ENCODE results near the gene NDC1.

Gene NDC1

DNA sequence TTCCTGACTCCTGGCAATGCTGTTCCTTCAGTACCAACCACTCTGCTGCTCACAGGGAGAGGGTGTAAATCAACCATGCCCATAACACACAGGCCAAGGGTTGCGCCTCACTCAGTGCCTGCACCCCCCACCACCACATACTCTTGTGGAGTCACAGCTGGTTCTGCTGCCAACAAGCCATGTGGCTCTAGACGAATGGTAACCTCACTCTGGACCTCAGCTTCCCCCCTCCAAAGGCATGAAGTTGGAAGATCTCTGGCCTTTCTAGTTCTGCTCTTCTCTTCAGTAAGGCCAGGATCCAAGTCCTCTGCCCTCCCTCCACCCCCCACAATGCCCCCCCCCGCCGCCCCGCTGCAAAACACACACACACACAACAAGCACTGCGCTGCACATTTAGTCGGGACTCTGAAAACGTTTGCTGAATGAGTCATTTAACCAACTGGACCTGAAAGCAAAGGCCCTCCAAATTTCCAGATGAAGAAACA, 97.4 kb downstream of the NDC1 start:
- H3K4me1 Mint-ChIP-seq (ENCODE audit: low read depth in 2 of 2), result no peaks in the 10 kb centered on the region
- H3K27me3 Mint-ChIP-seq, result peaks cover 36 to 64% of the 10 kb centered on the region in 2 donors
- peak overlapping the region in 1 of 2 donors; percentile 1 for H3K4me3 Mint-ChIP-seq
- peaks cover 0 to 4% of the 10 kb centered on the region in 2 donors for H3K9me3 Mint-ChIP-seq
- ATAC-seq (replicated peaks) (no peak), DNase-seq (no peak)
- no peaks in the 10 kb centered on the region for H3K36me3 Mint-ChIP-seq (ENCODE audit: insufficient read depth)
- H3K27ac Mint-ChIP-seq, result no peak overlapping the region

DNA sequence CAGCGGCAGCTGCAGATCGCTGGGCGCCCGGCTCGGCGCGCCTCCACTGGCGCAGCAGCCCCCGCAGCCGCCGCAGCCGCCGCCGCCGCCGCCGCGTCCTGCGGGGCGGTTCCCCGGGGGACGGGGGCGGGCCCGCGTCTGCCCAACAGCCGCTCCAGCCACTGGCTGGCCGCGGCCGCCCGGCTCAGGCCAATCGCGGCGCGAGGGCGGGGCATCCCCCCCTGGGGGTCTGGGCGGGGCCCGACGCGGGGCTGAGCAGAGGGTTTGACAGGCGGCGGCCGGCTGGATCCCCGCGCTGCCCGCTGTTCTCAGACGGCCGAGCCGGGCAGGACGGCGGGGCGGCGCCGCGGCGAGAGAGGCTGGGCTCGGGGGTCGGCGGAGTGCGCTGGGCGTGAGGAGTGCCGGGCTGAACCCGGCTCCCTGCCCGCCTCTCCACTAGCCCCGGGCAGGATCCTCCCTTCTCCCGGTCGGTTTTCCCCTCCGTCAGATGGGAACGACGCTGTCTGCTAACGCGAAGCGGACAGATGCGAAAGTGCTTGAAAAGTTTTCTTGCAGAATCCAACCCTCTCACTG, 98.9 kb downstream of the NDC1 start, which contains the start of gene GLIS1:
Gene GLIS1 (minus strand): TSS at position 56 of the 573 bp plus-strand sequence. CDS start 1,100 bp downstream, outside the sequence.
- ATAC-seq (replicated peaks) (peak; percentile 86), DNase-seq (peak; percentile 9 to 25 (median 16))
- H3K36me3 Mint-ChIP-seq (ENCODE audit: insufficient read depth), result no peaks in the 10 kb centered on the region
- no peaks in the 10 kb centered on the region for H3K4me1 Mint-ChIP-seq (ENCODE audit: low read depth in 2 of 2)
- H3K4me3 Mint-ChIP-seq, result peak within 1 kb of the TSS; percentile 66 to 70
- H3K27me3 Mint-ChIP-seq, result peaks cover 49 to 78% of the 10 kb centered on the region in 2 donors
- H3K27ac Mint-ChIP-seq, result no peak within 1 kb of the TSS
- peaks cover 0 to 4% of the 10 kb centered on the region in 2 donors for H3K9me3 Mint-ChIP-seq

DNA sequence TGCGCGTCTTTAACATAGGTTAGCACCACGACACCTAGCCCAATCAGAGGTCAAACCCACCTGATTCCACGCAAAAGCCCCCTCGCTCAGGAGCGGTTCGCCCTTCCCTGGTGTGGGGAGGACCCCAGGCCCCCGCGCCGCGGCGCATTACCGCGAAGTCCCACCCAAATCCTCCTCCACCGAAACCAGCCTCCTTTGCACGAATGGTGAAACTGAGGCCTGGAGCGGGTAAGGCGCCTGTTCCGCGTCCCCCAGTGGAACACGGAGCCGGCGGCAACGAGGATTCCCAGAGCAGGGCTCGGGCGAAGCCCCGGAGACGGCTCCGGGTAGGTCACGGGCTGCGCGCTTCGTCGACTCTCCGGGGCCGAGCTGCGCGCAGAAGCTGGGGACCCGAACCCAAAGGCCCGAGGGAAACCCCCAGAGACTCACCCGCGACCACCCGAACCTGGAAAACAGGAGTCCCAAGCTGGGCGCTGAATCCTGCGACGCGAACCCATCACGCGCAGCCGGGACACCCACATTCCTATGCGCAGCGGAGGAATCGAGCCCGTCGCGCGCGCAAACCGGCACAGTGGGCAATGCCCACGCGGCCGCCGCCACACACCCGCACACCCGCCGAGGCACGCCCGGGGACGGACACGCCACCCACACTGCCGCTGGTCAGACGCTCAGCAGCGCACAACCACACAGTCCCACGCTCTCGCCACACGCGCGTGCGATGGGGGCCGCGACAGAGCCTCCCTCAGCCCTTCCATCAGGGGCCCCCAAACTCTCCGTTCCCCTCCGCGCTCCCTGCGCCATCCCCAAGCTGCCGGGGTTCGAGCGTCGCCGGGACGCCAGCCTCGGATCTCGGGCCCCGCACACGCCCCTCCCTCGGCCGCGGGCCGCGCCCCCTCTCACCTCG, 99.6 kb downstream of the NDC1 start:
- Mint-ChIP-seq H3K4me1 (ENCODE audit: low read depth in 2 of 2) (no peaks in the 10 kb centered on the region), H3K27me3 (peaks cover 56 to 79% of the 10 kb centered on the region in 2 donors), H3K36me3 (ENCODE audit: insufficient read depth) (no peaks in the 10 kb centered on the region), H3K9me3 (peaks cover 0 to 4% of the 10 kb centered on the region in 2 donors), H3K4me3 (peak overlapping the region; percentile 43 to 50), H3K27ac (no peak overlapping the region)
- DNase-seq (no peak), ATAC-seq (replicated peaks) (peak; percentile 34)

DNA sequence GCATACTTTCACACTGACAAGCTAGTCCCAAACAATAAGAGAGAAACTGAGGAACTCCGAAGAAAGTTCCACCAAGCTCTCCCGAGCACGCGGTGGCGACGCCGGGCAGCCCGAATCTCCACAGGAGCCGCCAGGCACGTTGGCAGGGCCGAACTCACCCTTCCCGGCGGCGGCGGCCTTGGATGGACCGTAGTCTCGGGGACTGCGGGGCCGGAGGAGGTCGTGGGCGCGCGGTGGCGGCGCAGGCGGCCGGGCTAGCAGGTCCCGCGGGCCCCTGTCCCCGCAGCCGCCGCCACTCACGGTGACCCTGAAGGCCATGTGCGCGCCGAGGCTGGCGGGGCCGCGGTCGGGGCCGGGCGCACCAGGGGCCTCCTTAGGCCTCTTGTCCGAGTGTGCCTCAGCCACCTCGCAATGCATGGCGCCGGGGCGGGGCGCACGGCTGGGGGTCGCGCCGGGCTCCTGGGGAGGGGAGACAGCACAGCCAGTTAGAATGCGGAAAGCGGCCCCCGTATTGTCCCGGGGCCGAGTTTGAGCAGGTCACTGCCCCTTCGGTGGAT, 100.4 kb downstream of the NDC1 start:
- Mint-ChIP-seq H3K27ac (no peak overlapping the region), H3K27me3 (peaks cover 50 to 75% of the 10 kb centered on the region in 2 donors), H3K4me3 (peak overlapping the region; percentile 21 to 50)

DNA sequence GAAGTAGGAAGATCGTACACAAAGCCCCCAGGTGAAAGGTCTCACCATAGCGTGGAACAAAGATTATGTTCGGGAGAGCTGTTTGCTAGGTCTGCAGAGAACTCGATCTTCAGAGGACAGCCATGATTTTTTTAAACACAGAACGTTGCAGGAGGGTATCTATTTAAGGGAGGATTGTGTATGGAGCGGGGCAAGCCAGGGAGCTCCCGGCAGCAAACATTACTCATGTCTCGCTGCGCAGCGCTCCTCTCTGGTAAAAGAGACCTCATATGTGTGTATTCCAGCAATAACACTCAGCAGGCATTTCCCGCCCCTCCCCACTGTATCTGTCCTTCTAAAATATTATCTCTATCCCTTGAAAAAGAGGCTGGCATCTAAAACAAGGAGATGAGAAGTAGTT, 101.8 kb downstream of the NDC1 start:
- DNase-seq (no peak), ATAC-seq (replicated peaks) (no peak)
- no peaks in the 10 kb centered on the region for H3K9me3 Mint-ChIP-seq
- no peaks in the 10 kb centered on the region for H3K36me3 Mint-ChIP-seq (ENCODE audit: insufficient read depth)
- no peak overlapping the region for H3K4me3 Mint-ChIP-seq
- no peak overlapping the region for H3K27ac Mint-ChIP-seq
- H3K27me3 Mint-ChIP-seq, result peaks cover 40 to 74% of the 10 kb centered on the region in 2 donors
- H3K4me1 Mint-ChIP-seq (ENCODE audit: low read depth in 2 of 2), result no peaks in the 10 kb centered on the region

More for the DNA sequence above, 100.4 kb downstream of the NDC1 start:
- no peaks in the 10 kb centered on the region for H3K36me3 Mint-ChIP-seq (ENCODE audit: insufficient read depth)
- no peaks in the 10 kb centered on the region for H3K4me1 Mint-ChIP-seq (ENCODE audit: low read depth in 2 of 2)
- DNase-seq (no peak), ATAC-seq (replicated peaks) (no peak)
- peaks cover 0 to 1% of the 10 kb centered on the region in 2 donors for H3K9me3 Mint-ChIP-seq

DNA sequence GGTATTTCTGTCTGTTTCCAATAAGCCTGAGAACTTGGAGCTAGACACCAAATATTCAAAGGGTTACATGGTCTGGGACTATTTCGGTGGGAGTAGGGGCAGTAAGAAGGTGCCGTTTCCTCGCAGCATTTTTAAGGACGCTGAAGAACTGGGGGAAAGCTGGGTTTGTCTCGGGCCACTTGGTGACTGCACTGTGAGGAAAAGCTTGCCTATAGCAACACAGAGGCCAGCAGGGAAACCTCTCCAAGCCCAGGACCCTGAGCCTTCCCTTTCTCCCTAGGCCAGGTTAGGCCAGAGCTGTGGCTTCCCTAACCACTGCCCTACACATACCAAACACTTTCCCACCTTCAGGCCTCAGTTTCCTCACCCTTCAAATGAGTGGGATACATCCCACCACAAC, 102.4 kb downstream of the NDC1 start:
- H3K27me3 Mint-ChIP-seq, result peaks cover 38 to 74% of the 10 kb centered on the region in 2 donors
- no peak overlapping the region for H3K4me3 Mint-ChIP-seq
- H3K4me1 Mint-ChIP-seq (ENCODE audit: low read depth in 2 of 2), result no peaks in the 10 kb centered on the region
- no peak overlapping the region for H3K27ac Mint-ChIP-seq
- ATAC-seq (replicated peaks) (no peak), DNase-seq (no peak)
- no peaks in the 10 kb centered on the region for H3K36me3 Mint-ChIP-seq (ENCODE audit: insufficient read depth)
- H3K9me3 Mint-ChIP-seq, result no peaks in the 10 kb centered on the region

DNA sequence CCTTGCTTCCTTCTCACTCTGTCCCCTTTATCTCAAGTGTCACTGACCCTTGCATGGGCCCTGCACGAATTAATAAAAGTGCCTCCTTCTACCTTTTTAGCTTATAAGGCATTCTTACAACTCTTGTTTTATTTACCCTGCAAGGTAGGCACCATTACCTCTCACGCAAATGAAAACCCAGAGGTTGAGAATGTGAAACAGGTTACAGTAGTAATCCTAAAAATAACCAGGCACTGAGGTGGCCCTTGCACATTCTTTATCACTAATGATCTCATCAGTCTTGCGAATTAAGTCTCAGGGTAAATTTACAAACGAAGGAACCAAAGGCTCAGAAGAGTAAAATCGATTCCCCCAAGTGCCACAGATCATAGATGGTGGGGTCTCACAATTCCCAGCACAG, 102.8 kb downstream of the NDC1 start:
- H3K4me1 Mint-ChIP-seq (ENCODE audit: low read depth in 2 of 2), result no peaks in the 10 kb centered on the region
- no peaks in the 10 kb centered on the region for H3K36me3 Mint-ChIP-seq (ENCODE audit: insufficient read depth)
- H3K9me3 Mint-ChIP-seq, result no peaks in the 10 kb centered on the region
- no peak overlapping the region for H3K4me3 Mint-ChIP-seq
- H3K27me3 Mint-ChIP-seq, result peaks cover 34 to 74% of the 10 kb centered on the region in 2 donors
- DNase-seq (no peak), ATAC-seq (replicated peaks) (no peak)
- no peak overlapping the region for H3K27ac Mint-ChIP-seq

DNA sequence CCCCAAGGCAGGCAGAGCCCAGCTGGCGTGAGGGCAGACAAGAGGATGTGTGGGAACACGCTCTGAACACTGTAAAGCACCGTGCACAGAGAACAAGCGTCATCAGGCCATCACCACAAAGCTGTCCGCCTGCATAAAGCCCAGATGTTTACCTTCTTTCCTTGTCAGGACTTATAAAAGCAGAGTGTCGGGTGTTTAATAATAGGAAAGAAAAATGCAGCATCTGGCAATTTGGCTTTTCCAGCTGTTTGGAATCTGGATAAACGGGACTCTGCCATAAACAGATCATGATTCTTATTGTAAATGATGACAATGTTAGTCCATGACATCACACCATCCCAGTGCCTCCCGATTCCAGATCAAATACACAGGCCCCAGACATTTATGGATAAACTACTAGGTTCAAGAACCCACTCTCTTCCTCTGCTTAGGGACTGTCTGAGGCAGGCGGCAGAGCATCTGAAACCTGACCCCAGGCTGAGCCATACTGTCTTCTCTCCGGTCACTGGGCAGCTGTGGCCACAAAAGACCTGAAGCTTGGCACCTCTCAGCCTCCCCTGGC, 103.4 kb downstream of the NDC1 start:
- Mint-ChIP-seq H3K4me1 (ENCODE audit: low read depth in 2 of 2) (no peaks in the 10 kb centered on the region), H3K9me3 (no peaks in the 10 kb centered on the region), H3K27me3 (peaks cover 34 to 71% of the 10 kb centered on the region in 2 donors), H3K4me3 (no peak overlapping the region), H3K27ac (no peak overlapping the region), H3K36me3 (ENCODE audit: insufficient read depth) (no peaks in the 10 kb centered on the region)
- DNase-seq, result no peak
- no peak for ATAC-seq (replicated peaks)

DNA sequence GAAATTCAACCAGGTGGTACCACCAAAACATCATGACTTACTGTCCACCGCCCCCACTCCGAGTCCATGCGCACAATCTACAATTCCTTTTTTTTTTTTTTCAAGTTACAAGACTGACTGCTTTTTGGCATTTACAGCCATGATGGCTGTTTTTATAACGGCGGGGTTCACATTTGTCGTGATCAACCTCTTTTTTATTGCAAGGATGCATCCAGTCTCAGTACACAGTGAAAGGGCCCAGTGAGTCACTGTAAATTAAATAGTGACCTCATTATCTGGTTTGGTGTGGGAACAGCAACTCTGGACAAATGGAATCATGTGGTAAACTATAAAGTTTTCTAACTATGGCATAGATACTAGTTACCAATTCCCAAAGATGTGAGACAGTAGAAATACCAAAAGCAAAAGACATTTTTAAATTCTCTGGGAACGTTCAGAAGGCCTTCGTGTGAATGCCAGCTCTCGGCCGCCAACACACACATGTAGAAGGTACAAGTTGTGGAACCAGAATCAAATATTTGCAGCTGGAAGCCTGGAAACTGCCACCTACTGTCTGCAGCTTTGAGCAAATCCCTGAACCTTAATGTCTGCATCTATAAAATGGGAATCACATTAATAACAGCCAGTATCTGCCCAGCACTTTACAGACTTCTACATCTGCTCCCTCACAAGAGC, 104.0 kb downstream of the NDC1 start:
- H3K9me3 Mint-ChIP-seq, result no peaks in the 10 kb centered on the region
- no peaks in the 10 kb centered on the region for H3K4me1 Mint-ChIP-seq (ENCODE audit: low read depth in 2 of 2)
- ATAC-seq (replicated peaks), result no peak
- DNase-seq, result no peak
- peaks cover 34 to 69% of the 10 kb centered on the region in 2 donors for H3K27me3 Mint-ChIP-seq
- no peak overlapping the region for H3K4me3 Mint-ChIP-seq
- H3K36me3 Mint-ChIP-seq (ENCODE audit: insufficient read depth), result no peaks in the 10 kb centered on the region
- no peak overlapping the region for H3K27ac Mint-ChIP-seq

DNA sequence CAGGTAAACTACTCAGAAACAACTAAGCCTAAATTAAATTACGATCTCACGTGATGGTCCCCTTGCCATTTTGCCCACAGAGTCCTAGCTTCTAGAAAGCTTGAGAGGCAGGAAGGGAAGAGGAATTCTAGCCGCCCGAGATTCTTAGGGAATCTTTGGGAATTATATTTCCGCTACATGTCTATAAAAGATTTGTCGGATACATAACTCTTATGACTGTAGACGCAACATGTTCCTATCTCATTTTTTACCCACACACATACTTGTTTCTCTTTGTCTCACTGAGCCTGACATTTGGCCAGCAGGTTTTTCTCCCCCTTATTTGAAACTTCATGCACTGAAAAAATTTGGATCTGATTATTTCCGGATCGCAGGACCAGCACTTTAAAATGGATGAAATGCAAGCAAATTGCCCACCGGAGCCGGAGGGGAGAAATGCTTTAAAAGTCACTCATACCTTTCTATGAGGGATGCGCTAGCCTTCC, 104.6 kb downstream of the NDC1 start:
- Mint-ChIP-seq H3K4me1 (ENCODE audit: low read depth in 2 of 2) (no peaks in the 10 kb centered on the region), H3K36me3 (ENCODE audit: insufficient read depth) (no peaks in the 10 kb centered on the region), H3K27ac (no peak overlapping the region), H3K9me3 (no peaks in the 10 kb centered on the region), H3K27me3 (peaks cover 34 to 69% of the 10 kb centered on the region in 2 donors), H3K4me3 (no peak overlapping the region)
- DNase-seq (no peak), ATAC-seq (replicated peaks) (no peak)

DNA sequence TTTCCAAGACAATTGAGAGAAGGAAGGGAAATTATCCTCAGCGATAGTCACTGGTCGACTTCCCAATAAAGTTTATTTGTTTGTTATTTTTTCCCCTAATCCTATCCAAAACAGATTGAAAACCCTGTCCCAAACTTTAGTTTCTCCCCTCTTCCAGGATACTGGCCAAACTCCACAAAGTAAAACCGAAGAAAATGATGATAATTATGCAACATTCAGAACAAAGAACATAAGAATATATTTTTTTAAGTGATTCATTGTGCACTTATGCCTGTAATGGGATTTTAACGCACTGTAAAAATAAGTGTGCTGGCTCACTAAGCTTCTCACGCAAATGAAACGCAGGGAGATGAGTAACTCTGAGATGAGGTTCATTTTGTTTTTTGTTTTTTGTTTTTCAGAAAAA, 105.2 kb downstream of the NDC1 start:
- no peak for DNase-seq
- Mint-ChIP-seq H3K27me3 (peaks cover 34 to 69% of the 10 kb centered on the region in 2 donors), H3K36me3 (ENCODE audit: insufficient read depth) (no peaks in the 10 kb centered on the region), H3K27ac (no peak overlapping the region), H3K4me3 (no peak overlapping the region), H3K9me3 (no peaks in the 10 kb centered on the region), H3K4me1 (ENCODE audit: low read depth in 2 of 2) (no peaks in the 10 kb centered on the region)
- no peak for ATAC-seq (replicated peaks)

DNA sequence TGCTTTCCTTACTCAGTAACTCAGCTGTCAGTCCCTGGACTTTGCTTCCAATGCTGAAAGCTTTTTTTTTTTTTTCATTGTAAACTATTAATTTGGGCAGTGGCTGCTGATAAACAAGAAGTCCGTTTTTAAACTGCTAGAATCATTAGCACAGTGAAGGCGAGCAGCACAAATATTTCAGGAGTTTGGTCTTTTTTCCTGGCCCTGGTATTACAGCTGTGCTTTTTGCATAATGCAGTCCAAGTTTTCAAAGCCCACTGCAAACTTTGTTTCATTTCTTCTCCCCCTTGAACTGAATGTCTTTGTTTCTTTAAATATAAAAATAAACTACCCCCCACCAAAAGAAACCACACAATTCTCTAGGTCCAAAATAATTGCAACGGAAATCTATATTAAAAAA, 105.7 kb downstream of the NDC1 start:
- no peak overlapping the region for H3K4me3 Mint-ChIP-seq
- ATAC-seq (replicated peaks) (no peak), DNase-seq (no peak)
- H3K27ac Mint-ChIP-seq, result no peak overlapping the region
- no peaks in the 10 kb centered on the region for H3K36me3 Mint-ChIP-seq (ENCODE audit: insufficient read depth)
- peaks cover 34 to 68% of the 10 kb centered on the region in 2 donors for H3K27me3 Mint-ChIP-seq
- no peaks in the 10 kb centered on the region for H3K4me1 Mint-ChIP-seq (ENCODE audit: low read depth in 2 of 2)
- no peaks in the 10 kb centered on the region for H3K9me3 Mint-ChIP-seq

Data from effector memory CD8-positive, alpha-beta T cell (primary cell).